Tibial artery (tissue), 4 donors: ENCODE measurements around the gene TASP1.

ENCODE experiments used
- DNase-seq, 2 donors: peaks; one replicate each; pipeline ENCODE4 v3.0.0-alpha.2; 2019
- H3K27ac ChIP-seq, 2 donors: fragments of 200-600 bp; sonication (generic) in 1 of 2; 1 replicate in 1 of 2; 2 replicates in 1 of 2; pipeline ENCODE4 v1.5.1; 2018 to 2019; ENCODE audit warnings: mild to moderate bottlenecking in 1 of 2
- H3K27me3 ChIP-seq, 2 donors: fragments of 200-600 bp; sonication (generic) in 1 of 2; one replicate each; pipeline versions ENCODE4 v1.5.1 to v1.6.0; 2016 to 2019
- H3K36me3 ChIP-seq, 3 donors: fragments of 200-600 bp; sonication (generic) in 2 of 3; one replicate each; pipeline ENCODE4 v1.5.1; 2016 to 2019; ENCODE audit warnings: mild to moderate bottlenecking in 2 of 3
- H3K4me1 ChIP-seq, 4 donors: fragments of 200-600 bp; sonication (generic) in 2 of 4; 1 replicate in 3 of 4; 2 replicates in 1 of 4; pipeline ENCODE4 v1.5.1; 2016 to 2019
- H3K4me3 ChIP-seq, 2 donors: fragments of 200-600 bp; sonication (generic) in 1 of 2; 1 replicate in 1 of 2; 2 replicates in 1 of 2; pipeline ENCODE4 v1.5.1; 2018 to 2019; ENCODE audit warnings: mild to moderate bottlenecking in 2 of 2
- H3K9me3 ChIP-seq, 3 donors: fragments of 200-600 bp; sonication (generic) in 1 of 3; one replicate each; pipeline ENCODE4 v1.5.1; 2016 to 2019
- CTCF ChIP-seq, 2 experiments: fragments of 200-600 bp in 1 of 2; fragments of 450-650 bp in 1 of 2; IDR thresholded peaks; one replicate each; pipeline ENCODE4 v1.5.1; 2017 to 2019; ENCODE audit warnings: antibody characterized with exemption in 2 of 2, mild to moderate bottlenecking in 1 of 2, moderate library complexity in 1 of 2
- intact Hi-C: fragments of 100-400 bp; cut with DNase I; formaldehyde crosslinking; loops from one replicate; pipeline ENCODE4 v1.15.0; 2023; ENCODE audit warnings: low total_unique reads

The TASP1 gene

DNA sequence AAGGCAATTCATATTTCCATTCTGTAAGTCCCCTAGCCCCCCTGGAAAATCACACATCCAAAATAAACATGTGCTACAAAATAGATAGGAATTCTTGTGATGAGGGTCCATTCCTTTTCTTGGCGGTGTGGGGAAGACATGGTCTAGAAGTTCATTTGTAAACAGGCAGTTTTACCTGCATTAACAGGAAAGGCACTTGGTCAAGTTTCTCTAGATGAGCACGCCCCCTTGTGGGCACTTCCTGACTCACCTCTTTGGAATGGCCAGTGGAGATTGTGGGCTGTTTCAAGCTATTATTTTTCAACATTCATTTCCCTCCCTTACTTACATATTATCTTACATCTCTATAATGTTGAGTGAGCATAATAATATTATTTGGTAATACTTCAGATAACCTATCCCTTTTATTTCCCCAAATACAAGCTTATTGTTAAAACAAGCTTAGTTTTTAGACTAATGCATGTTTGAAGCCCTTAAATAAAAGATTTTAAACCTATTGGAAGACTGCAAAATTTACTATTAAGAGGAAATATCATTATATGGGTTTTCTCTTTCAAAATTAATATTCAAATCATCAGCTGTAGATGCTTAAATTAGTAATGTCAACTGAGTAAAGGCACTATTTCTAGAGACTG lies 92.1 kb downstream of the TASP1 start:
- Histone ChIP-seq H3K4me1 (peaks cover 0 to 18% (median 8%) of the 10 kb centered on the region in 4 donors), H3K27ac (no peak overlapping the region), H3K27me3 (no peaks in the 10 kb centered on the region), H3K9me3 (no peaks in the 10 kb centered on the region), H3K36me3 (no peaks in the 10 kb centered on the region), H3K4me3 (no peak overlapping the region)
- peak; percentile 85 to 87 for DNase-seq
- TF ChIP-seq CTCF (IDR thresholded peaks at IDR 0.05): peak; percentile 61 to 65
- intact Hi-C loops: loop anchor here (10.0 kb wide), 1 partner anchor 208 kb away; no protein-coding TSS in a partner anchor

DNA sequence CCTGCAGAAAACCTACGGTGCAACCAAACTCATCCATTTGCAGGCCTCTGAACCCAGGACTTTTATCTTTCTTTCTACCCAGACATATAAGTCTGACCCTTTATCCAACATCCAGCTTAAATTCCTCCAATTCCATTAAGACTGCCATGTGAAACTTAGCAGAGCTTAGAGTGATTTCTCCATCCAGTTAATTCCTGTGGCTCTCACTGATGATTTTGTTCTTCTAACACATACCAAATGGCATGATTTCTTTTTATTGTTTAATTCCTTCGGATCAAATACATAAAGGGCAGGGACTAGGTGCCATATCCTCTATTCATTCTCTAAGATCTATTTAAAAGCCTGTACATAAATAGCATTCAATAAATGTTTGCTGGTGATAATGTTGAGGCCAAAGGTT lies 92.9 kb downstream of the TASP1 start:
- H3K27me3 ChIP-seq: no peaks in the 10 kb centered on the region
- H3K4me1 ChIP-seq: peaks cover 0 to 18% (median 8%) of the 10 kb centered on the region in 4 donors
- no peaks in the 10 kb centered on the region for H3K9me3 ChIP-seq
- H3K4me3 ChIP-seq: no peak overlapping the region
- H3K27ac ChIP-seq: no peak overlapping the region
- TF ChIP-seq CTCF (IDR thresholded peaks at IDR 0.05): no peak
- intact Hi-C loops: loop anchor here (10.0 kb wide), 1 partner anchor 209 kb away; no protein-coding TSS in a partner anchor
- DNase-seq: no peak
- H3K36me3 ChIP-seq: no peaks in the 10 kb centered on the region

DNA sequence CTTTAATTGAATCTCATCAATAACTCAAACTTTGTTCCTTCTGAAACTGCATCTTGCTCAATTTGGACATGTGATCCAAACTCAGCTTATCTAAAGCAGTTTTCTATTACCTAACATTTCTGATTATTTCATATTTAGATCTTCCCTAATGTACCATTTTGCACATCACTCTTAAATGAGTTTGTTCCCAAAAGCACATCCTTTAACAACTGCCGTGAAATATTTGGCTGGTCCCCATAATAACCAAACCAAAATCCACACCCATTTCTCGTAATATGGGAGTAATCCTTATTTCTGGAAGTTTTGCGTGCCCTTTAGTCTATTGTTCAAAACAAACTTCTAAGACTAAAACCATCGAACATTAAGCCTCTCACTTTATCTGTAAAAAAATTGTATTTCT lies 94.9 kb downstream of the TASP1 start:
- TF ChIP-seq CTCF (IDR thresholded peaks at IDR 0.05): no peak
- Histone ChIP-seq H3K4me1 (peaks cover 0 to 18% (median 8%) of the 10 kb centered on the region in 4 donors), H3K27me3 (no peaks in the 10 kb centered on the region), H3K27ac (no peak overlapping the region), H3K36me3 (no peaks in the 10 kb centered on the region), H3K4me3 (no peak overlapping the region), H3K9me3 (no peaks in the 10 kb centered on the region)
- DNase-seq: no peak
- intact Hi-C loops: loop anchor here (10.0 kb wide), 1 partner anchor 211 kb away; no protein-coding TSS in a partner anchor

DNA sequence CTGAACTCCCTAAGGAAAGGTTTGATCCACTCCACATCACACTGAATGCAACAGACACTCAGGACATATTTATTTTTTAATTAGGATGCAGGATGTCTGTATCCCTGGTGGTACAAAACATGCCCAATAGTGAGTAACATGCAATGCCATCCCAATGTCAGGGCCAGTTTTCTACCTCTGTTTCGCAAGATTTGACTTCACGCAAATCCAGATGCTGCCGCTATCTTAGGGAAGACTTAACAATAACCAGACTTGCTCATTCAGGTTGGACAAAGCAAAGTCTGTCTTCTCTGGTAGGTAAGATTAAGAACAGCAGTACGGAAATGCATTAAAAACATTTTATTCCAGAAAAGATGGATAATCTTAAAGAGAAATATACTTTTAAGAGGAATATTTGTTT lies 103.1 kb downstream of the TASP1 start:
- no peak overlapping the region for H3K4me3 ChIP-seq
- no peak overlapping the region for H3K27ac ChIP-seq
- TF ChIP-seq CTCF (IDR thresholded peaks at IDR 0.05): no peak
- H3K27me3 ChIP-seq: no peaks in the 10 kb centered on the region
- peaks cover 0 to 26% (median 15%) of the 10 kb centered on the region in 3 donors for H3K36me3 ChIP-seq
- H3K4me1 ChIP-seq: no peaks in the 10 kb centered on the region
- intact Hi-C loops: no loop called here
- no peaks in the 10 kb centered on the region for H3K9me3 ChIP-seq
- DNase-seq: no peak

- Histone ChIP-seq H3K36me3 (peaks cover 0 to 26% (median 15%) of the 10 kb centered on the region in 3 donors), H3K4me3 (no peak overlapping the region), H3K9me3 (no peaks in the 10 kb centered on the region), H3K4me1 (no peaks in the 10 kb centered on the region), H3K27ac (no peak overlapping the region), H3K27me3 (no peaks in the 10 kb centered on the region)
- no peak for DNase-seq
- TF ChIP-seq CTCF (IDR thresholded peaks at IDR 0.05): no peak
- intact Hi-C loops: no loop called here
These were observed 104.8 kb downstream of the TASP1 start for GRCh38 chr20:13533946-13534345.
